Spleen (tissue), 11 donors: ENCODE data around the gene STK33. TPM values are rescaled to one million over a fixed set of nuclear protein-coding genes. Genes with fewer than 3 reads are reported as not detected.

Experiments
- DNase-seq: peaks from one replicate; pipeline ENCODE4 v3.0.0-alpha.2; 2020
- H3K27ac ChIP-seq, 8 donors: fragments of 200-600 bp; sonication (generic) in 7 of 8; 1 replicate in 4 of 8; 2 replicates in 4 of 8; pipeline versions ENCODE4 v1.5.0 to v1.8.0; 2016 to 2021; ENCODE audit warnings: inconsistent platforms in 4 of 8, mild to moderate bottlenecking in 4 of 8, moderate library complexity in 1 of 8
- H3K27me3 ChIP-seq, 7 donors: fragments of 200-600 bp; sonication (generic) in 6 of 7; replicated peaks in 1 of 7; 1 replicate in 4 of 7; 2 replicates in 3 of 7; pipeline versions ENCODE4 v1.5.0 to v1.8.0; 2016 to 2021; ENCODE audit warnings: inconsistent platforms in 3 of 7, mild to moderate bottlenecking in 1 of 7
- H3K36me3 ChIP-seq, 6 donors: fragments of 200-600 bp; sonication (generic) in 5 of 6; 1 replicate in 4 of 6; 2 replicates in 2 of 6; pipeline versions ENCODE4 v1.5.0 to v1.8.0; 2016 to 2021; ENCODE audit warnings: inconsistent platforms in 2 of 6
- H3K4me1 ChIP-seq, 6 donors: fragments of 200-600 bp; sonication (generic) in 5 of 6; 1 replicate in 3 of 6; 2 replicates in 3 of 6; pipeline versions ENCODE4 v1.5.0 to v1.8.0; 2016 to 2021; ENCODE audit warnings: inconsistent platforms in 3 of 6
- H3K4me3 ChIP-seq, 8 donors: fragments of 200-600 bp; sonication (generic) in 7 of 8; 1 replicate in 4 of 8; 2 replicates in 4 of 8; pipeline versions ENCODE4 v1.5.0 to v1.8.0; 2016 to 2021; ENCODE audit warnings: inconsistent platforms in 4 of 8, mild to moderate bottlenecking in 4 of 8, moderate library complexity in 2 of 8
- H3K9me3 ChIP-seq, 8 donors: fragments of 200-600 bp; sonication (generic) in 7 of 8; 1 replicate in 4 of 8; 2 replicates in 4 of 8; pipeline versions ENCODE4 v1.5.0 to v1.8.0; 2016 to 2021; ENCODE audit warnings: inconsistent platforms in 4 of 8
- POLR2A ChIP-seq, 3 donors: fragments of 450-650 bp; IDR thresholded peaks; one replicate each; pipeline ENCODE4 v1.5.1; 2017; ENCODE audit warnings: antibody characterized with exemption in 3 of 3, mild to moderate bottlenecking in 1 of 3
- POLR2AphosphoS5 ChIP-seq, 3 donors: sonication (generic); formaldehyde crosslinking; IDR thresholded peaks; one replicate each; pipeline ENCODE4 v1.5.1; 2017; ENCODE audit warnings: antibody characterized with exemption in 3 of 3
- WGBS, 5 donors: extraction: QIAGEN DNeasy Blood & Tissue Kit in 3 of 5; methylation state at CpG; one replicate each; pipeline versions ENCODE4 v1.1.5 to v1.1.7; 2013 to 2018; 5-methylcytosine and 5-hydroxymethylcytosine counted together
- intact Hi-C: fragments of 100-400 bp; cut with DNase I; formaldehyde crosslinking; loops from one replicate; pipeline ENCODE4 v1.15.0; 2023; ENCODE audit warnings: low total_unique reads
- polyA plus RNA-seq, 3 donors: library from polyadenylated mRNA; stranded (reverse); fragments of 200-250 nt; gene quantifications; one replicate each; pipeline ENCODE4 v1.2.1, GENCODE V29; 2013
- total RNA-seq, 7 donors: library from RNA; depleted of rRNA in 3 of 7; stranded (reverse); fragments of >200 nt in 3 of 7; fragmentation: NEBNext Ultra II Directional in 4 of 7; extraction: Animal tissue kit (Norgen Biotek cat#: 25700) in 4 of 7; gene quantifications; one replicate each; pipeline versions ENCODE4 v1.1.0 to v1.2.1, GENCODE V29; 2016 to 2021
- TF ChIP-seq, protein P1 (sequence below), 11 experiments: fragments of 200-600 bp in 7 of 11; fragments of 450-650 bp in 4 of 11; sonication (generic) in 4 of 11; IDR thresholded peaks in 8 of 11; conservative IDR thresholded peaks in 3 of 11; 1 replicate in 7 of 11; 2 replicates in 4 of 11; pipeline versions ENCODE4 v1.4.0 to v1.8.0; 2016 to 2021; ENCODE audit warnings: antibody characterized with exemption in 11 of 11, inconsistent platforms in 4 of 11, mild to moderate bottlenecking in 1 of 11
- donor health status: healthy with polysubstance abuse.
- donor health status: DM: no; HTN: no; CAD: no; lungs with moderate emphysema.
- donor health status: DM: no; HTN: no; CAD: no.
- donor health status: Bipolar disorder and iron deficiency.
- donor health status: healthy.
- donor health status: DM: no; HTN: no; CAD: no.
- donor health status: DM: yes; HTN: yes; CAD: no.

The STK33 gene
- total and polyA plus RNA-seq, 10 donors = 1.6 to 8.1 (median 3.8) TPM

- H3K27me3 ChIP-seq = no peaks in the 10 kb centered on the region
- H3K9me3 ChIP-seq = peaks cover 0 to 8% (median 0%) of the 10 kb centered on the region in 8 donors
- no peak overlapping the region for H3K4me3 ChIP-seq
- 95 to 98% (median 97%) methylated on average over 8 of the region's 8 CpGs for WGBS, 5 donors
- H3K36me3 ChIP-seq = no peaks in the 10 kb centered on the region
- no peak overlapping the region for H3K27ac ChIP-seq
- no peaks in the 10 kb centered on the region for H3K4me1 ChIP-seq
- intact Hi-C loops = no loop called here
- TF ChIP-seq, protein P1, sequence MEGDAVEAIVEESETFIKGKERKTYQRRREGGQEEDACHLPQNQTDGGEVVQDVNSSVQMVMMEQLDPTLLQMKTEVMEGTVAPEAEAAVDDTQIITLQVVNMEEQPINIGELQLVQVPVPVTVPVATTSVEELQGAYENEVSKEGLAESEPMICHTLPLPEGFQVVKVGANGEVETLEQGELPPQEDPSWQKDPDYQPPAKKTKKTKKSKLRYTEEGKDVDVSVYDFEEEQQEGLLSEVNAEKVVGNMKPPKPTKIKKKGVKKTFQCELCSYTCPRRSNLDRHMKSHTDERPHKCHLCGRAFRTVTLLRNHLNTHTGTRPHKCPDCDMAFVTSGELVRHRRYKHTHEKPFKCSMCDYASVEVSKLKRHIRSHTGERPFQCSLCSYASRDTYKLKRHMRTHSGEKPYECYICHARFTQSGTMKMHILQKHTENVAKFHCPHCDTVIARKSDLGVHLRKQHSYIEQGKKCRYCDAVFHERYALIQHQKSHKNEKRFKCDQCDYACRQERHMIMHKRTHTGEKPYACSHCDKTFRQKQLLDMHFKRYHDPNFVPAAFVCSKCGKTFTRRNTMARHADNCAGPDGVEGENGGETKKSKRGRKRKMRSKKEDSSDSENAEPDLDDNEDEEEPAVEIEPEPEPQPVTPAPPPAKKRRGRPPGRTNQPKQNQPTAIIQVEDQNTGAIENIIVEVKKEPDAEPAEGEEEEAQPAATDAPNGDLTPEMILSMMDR (IDR thresholded peaks at IDR 0.05 in 8 of 11, conservative IDR thresholded peaks at IDR 0.05 in 3 of 11) = no peak
- TF ChIP-seq POLR2A (IDR thresholded peaks at IDR 0.05) (no peak), POLR2AphosphoS5 (IDR thresholded peaks at IDR 0.05) (no peak)
- DNase-seq = no peak
Measured at GRCh38 chr11:8426076-8426475, 168.0 kb downstream of the STK33 start.

DNA sequence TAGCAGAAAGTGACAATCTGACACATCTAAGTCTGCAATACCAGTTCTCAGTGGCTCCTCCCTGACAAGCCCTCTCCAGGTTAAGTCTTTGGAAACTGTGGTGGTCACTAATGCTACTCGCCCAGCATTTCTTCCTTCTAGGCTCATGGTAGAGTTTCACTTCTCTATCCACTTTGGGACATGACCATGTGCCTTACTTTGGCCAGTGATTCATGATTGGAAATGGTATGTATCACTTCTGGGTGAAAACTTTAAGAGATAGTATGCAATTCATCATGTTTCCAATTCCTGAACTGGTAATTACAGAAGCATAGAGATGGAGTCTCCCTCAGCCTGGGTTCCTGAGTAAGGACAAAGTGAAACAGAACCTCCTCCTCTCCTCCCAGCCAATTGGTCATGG lies 178.8 kb downstream of the STK33 start:
- intact Hi-C loops = no loop called here
- no peak for TF ChIP-seq POLR2A (IDR thresholded peaks at IDR 0.05)
- TF ChIP-seq POLR2AphosphoS5 (IDR thresholded peaks at IDR 0.05) = no peak
- TF ChIP-seq, protein P1 (IDR thresholded peaks at IDR 0.05 in 8 of 11, conservative IDR thresholded peaks at IDR 0.05 in 3 of 11) = no peak
- H3K27ac ChIP-seq = no peak overlapping the region
- H3K4me1 ChIP-seq = no peaks in the 10 kb centered on the region
- no peaks in the 10 kb centered on the region for H3K27me3 ChIP-seq
- no peaks in the 10 kb centered on the region for H3K9me3 ChIP-seq
- no peak overlapping the region for H3K4me3 ChIP-seq
- no peak for DNase-seq
- H3K36me3 ChIP-seq = no peaks in the 10 kb centered on the region
- WGBS, 5 donors = 56 to 72% (median 64%) methylated on average over 1 of the region's 1 CpG

DNA sequence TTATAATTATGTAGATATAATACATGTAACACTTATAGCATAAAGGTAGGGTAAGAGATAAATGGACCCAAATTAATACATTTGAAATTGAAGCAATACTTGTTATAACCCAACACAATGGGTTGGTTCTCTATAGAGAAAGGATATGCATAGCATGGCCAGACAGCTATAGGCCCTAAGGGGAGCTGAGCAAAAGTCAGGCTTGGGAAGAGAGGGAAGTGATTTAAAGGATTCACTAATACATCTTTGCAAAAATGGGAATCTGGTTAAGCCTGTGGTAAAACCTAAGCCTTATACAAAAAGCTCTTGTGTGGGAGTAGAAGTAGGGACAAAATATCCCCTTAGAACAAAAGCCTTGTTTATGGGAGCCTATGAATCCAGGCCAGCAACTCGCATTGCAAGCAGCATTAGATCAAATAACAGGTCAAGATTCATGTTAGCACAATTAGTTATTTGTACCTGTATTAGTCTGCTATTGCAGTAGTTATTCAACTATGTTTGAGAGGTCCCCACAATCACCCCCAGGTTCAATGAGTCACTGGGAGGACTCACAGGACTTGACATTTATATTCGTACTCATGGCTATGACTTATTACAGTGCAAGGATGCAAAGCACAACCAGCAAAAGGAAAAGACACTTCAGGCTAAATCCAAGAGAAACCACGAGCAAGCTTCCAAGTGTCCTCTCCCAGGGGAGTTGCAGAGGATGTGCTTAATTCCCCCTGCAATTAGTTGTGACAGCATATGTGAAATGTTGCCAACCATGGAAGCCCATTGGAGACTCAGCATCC lies 185.7 kb downstream of the STK33 start:
- no peaks in the 10 kb centered on the region for H3K4me1 ChIP-seq
- no peak for TF ChIP-seq POLR2A (IDR thresholded peaks at IDR 0.05)
- TF ChIP-seq, protein P1 (IDR thresholded peaks at IDR 0.05 in 8 of 11, conservative IDR thresholded peaks at IDR 0.05 in 3 of 11) = no peak
- no peak for TF ChIP-seq POLR2AphosphoS5 (IDR thresholded peaks at IDR 0.05)
- H3K4me3 ChIP-seq = no peak overlapping the region
- no peak overlapping the region for H3K27ac ChIP-seq
- H3K27me3 ChIP-seq = no peaks in the 10 kb centered on the region
- no peak for DNase-seq
- H3K9me3 ChIP-seq = peaks cover 0 to 8% (median 0%) of the 10 kb centered on the region in 8 donors
- intact Hi-C loops = no loop called here
- no peaks in the 10 kb centered on the region for H3K36me3 ChIP-seq
- 58 to 75% (median 72%) methylated on average over 3 of the region's 3 CpGs for WGBS, 5 donors

DNA sequence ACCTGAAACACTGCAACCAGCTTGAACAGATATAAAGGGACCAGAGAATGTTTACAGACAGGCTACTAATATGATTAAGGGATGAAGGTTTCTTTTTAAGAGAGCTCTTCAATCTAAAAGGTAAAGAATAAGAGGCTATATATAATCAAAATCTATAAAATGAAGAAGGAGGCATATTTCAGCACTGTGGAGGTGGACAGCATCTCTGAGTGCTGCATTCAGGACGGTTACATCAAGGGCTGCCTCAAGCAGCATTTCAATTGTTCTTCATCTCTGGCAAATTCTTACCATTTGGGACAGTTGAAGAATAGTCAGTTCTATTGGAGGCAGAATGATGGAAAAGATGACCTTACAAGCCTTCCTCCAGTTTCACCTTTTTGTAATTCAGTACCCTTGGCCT lies 190.7 kb downstream of the STK33 start:
- DNase-seq = no peak
- no peaks in the 10 kb centered on the region for H3K27me3 ChIP-seq
- WGBS, 5 donors = 49 to 68% (median 63%) methylated on average over 1 of the region's 1 CpG

More for the DNA sequence above, 190.7 kb downstream of the STK33 start:
- TF ChIP-seq POLR2A (IDR thresholded peaks at IDR 0.05) = no peak
- no peak for TF ChIP-seq POLR2AphosphoS5 (IDR thresholded peaks at IDR 0.05)
- TF ChIP-seq, protein P1 (IDR thresholded peaks at IDR 0.05 in 8 of 11, conservative IDR thresholded peaks at IDR 0.05 in 3 of 11) = no peak
- peaks cover 0 to 8% (median 0%) of the 10 kb centered on the region in 8 donors for H3K9me3 ChIP-seq
- H3K36me3 ChIP-seq = no peaks in the 10 kb centered on the region
- intact Hi-C loops = no loop called here
- H3K27ac ChIP-seq = no peak overlapping the region
- H3K4me3 ChIP-seq = no peak overlapping the region
- no peaks in the 10 kb centered on the region for H3K4me1 ChIP-seq
